ENCODE data around the gene GRIK2.

The GRIK2 gene

DNA sequence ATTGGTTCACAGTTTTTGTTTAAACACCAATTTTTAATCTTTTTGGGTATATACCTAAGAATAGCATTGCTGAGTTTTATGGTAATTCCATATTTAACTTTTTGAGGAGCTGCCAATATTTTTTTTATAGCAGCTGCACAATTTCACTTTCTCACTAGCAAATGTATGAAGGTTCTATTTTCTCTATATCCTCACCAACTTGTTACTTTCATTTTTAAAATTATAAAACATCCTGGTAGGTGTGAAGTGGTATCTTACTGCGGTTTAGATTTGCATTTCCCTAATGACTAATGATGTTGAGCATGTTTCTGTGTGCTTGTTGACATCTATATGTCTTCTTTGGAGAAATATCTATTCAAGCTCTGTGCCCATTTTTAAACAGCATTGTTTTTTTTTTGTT, 452.1 kb downstream of the GRIK2 start:
- DNase-seq (ENCODE audit: low read depth) = no peak
- no peak overlapping the region for H3K4me3 ChIP-seq (ENCODE audit: low read length)
- TF ChIP-seq, protein P1, sequence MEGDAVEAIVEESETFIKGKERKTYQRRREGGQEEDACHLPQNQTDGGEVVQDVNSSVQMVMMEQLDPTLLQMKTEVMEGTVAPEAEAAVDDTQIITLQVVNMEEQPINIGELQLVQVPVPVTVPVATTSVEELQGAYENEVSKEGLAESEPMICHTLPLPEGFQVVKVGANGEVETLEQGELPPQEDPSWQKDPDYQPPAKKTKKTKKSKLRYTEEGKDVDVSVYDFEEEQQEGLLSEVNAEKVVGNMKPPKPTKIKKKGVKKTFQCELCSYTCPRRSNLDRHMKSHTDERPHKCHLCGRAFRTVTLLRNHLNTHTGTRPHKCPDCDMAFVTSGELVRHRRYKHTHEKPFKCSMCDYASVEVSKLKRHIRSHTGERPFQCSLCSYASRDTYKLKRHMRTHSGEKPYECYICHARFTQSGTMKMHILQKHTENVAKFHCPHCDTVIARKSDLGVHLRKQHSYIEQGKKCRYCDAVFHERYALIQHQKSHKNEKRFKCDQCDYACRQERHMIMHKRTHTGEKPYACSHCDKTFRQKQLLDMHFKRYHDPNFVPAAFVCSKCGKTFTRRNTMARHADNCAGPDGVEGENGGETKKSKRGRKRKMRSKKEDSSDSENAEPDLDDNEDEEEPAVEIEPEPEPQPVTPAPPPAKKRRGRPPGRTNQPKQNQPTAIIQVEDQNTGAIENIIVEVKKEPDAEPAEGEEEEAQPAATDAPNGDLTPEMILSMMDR (conservative IDR thresholded peaks at IDR 0.05; ENCODE audit: low read depth, low read length) = no peak

DNA sequence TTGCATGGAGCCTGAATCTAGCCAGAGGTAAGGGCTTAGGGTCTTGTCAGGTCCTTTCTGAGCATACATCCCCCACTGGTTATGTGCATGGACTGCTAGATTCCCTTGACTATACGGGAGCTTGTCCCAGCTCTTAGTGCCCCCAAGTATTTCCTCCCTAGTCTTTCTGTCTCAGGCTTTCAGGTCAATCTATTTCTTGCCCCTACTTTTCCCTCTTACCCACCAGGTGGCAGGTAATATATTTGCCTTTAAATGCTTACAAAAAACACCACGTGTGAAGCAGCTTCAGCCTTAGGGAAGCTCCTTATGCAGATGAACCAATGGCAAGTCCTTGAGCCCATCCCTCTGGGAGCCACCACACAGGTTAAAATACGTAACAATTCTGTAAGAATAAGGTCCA, 454.2 kb downstream of the GRIK2 start:
- TF ChIP-seq, protein P1 (conservative IDR thresholded peaks at IDR 0.05; ENCODE audit: low read depth, low read length) = no peak
- H3K4me3 ChIP-seq (ENCODE audit: low read length) = no peak overlapping the region
- no peak for DNase-seq (ENCODE audit: low read depth)

DNA sequence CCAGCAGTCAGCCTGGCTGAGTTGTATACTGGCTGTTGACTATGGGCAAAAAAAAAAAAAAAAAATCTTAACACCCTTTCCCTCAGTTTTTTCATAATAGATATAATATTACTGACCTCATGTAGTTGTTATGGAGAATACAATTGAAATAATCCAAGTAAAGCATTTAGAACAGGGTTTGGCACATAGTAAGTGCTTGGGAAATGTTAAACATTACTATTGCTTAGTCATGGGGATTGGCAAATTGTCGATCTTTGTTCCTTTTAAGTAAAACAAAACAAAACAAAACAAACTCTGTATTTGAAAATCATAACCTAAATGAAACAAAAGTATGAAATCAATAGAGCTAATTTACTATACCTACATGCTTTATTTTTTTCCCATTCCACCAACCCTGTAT, 458.4 kb downstream of the GRIK2 start:
- DNase-seq (ENCODE audit: low read depth) = no peak

DNA sequence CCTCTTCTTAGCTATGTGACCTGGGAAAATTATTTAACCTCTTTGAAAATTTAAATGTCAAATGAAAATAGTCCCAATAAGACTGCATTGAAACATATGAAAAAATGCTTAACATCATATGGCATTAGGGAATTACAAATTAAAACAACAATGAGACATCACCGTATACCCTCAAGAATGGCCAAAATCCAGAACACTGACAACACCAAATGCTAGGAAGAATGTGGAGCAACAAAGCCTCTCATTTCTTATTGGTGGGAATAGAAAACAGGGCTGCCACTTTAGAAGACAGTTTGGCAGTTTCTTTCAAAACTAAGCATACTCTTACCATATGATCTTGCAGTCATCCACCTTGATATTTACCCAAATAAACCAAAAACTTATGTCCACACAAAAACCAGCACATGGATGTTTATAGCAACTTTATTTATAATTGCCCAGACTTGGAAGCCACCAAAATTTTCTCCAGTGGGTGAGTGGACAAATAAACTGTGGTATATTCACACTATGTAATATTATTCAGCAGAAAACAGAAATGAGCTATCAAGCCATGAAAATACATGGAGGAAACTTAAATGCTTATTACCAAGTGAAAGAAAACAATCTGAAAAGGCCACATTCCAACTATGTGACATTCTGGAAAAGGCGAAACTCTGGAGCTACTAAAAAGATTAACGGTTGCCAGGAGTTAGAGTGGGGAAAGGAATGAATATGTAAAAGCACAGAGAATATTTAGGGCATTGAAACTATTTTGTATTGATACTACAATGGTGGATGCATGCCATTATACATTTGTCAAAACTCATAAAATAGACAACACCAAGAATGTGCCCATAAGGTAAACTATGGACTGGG, 459.9 kb downstream of the GRIK2 start:
- no peak overlapping the region for H3K4me3 ChIP-seq (ENCODE audit: low read length)
- TF ChIP-seq, protein P1 (conservative IDR thresholded peaks at IDR 0.05; ENCODE audit: low read depth, low read length) = no peak
- DNase-seq (ENCODE audit: low read depth) = no peak

More for the DNA sequence above, 458.4 kb downstream of the GRIK2 start:
- H3K4me3 ChIP-seq (ENCODE audit: low read length) = no peak overlapping the region
- TF ChIP-seq, protein P1 (conservative IDR thresholded peaks at IDR 0.05; ENCODE audit: low read depth, low read length) = no peak

DNA sequence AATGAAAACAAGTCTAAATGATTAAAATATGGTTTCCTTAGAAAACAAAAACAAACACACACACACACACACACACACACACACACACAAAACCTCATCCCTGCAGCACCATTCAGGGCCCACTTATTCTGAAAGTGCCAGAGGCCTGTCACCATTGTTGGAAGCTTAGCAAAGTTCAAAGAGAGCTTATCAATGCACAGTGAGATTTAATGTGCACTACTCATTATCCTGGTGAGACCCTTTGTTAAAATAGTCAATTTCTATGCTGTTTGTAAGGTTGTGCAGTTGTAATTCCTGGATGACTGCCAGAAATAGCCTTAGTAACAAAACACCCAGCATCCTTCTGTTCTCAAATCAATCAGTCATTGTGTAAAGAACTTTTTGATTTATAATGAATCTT, 482.9 kb downstream of the GRIK2 start:
- TF ChIP-seq, protein P1 (conservative IDR thresholded peaks at IDR 0.05; ENCODE audit: low read depth, low read length) = no peak
- peak; percentile 27 for DNase-seq (ENCODE audit: low read depth)
- no peak overlapping the region for H3K4me3 ChIP-seq (ENCODE audit: low read length)

DNA sequence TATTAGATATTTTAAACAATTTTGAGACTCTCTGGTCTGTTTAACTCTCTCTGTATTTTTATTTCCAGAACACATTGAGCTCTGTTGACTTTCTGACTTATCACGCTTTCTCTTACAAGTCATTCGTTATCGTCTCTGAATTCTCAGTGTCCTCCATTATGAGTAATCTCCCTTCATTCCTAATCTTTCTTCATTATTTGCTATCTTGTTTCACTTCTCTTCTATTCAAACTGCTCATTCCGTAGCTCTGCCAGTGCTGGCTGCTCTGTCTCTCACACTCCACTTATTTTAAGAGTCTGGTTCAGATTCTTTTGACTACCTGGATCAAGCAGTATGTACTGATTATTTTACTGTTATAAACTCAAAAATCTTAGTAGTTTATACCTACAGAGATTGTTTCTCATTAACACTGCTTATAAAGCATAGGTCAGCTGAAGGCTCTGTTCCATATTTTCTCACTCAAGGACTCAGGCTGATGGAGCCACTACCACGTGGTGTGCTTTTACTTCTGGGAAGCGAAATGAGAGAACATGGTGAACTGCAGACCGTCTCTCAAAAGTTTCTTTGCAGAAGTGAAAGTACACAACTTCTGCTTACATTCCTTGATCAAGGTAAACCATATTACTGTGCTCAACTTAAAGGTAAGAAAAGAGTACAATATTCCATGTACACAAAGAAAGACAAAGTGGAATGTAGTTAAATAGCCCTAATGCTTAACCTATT, 485.2 kb downstream of the GRIK2 start:
- TF ChIP-seq, protein P1 (conservative IDR thresholded peaks at IDR 0.05; ENCODE audit: low read depth, low read length) = no peak
- DNase-seq (ENCODE audit: low read depth) = no peak
- no peak overlapping the region for H3K4me3 ChIP-seq (ENCODE audit: low read length)
